Sciatic nerve (tissue), 2 donors: ENCODE measurements around the gene RGCC. TPM values are rescaled to one million over a fixed set of nuclear protein-coding genes. Genes with fewer than 3 reads are reported as not detected.
"Not testable (repeated sequence)": the region's sequence is repeated elsewhere in the genome, so short reads cannot be mapped to it uniquely, and the experiment has no call there.

Experiments used
- ATAC-seq: fragments of 200-7000 bp; cut with Tn5 transposase; one replicate; pipeline ENCODE4 v1.9.1; 2020; ENCODE audit warnings: mild to moderate bottlenecking, moderate library complexity
- DNase-seq: peaks from one replicate; pipeline ENCODE4 v3.0.0-alpha.2; 2020; ENCODE audit warnings: low spot score
- intact Hi-C: fragments of 100-400 bp; cut with DNase I; formaldehyde crosslinking; loops from one replicate; pipeline ENCODE4 v1.14.2; 2022
- total RNA-seq: library from RNA; stranded (reverse); fragmentation: NEBNext Ultra II Directional; extraction: Animal tissue kit (Norgen Biotek cat#: 25700); gene quantifications from one replicate; pipeline ENCODE4 v1.2.1, GENCODE V29; 2021
- donor health status: DM: no; HTN: no; CAD: no.
- donor health status: DM: no; HTN: no; CAD: no.

The RGCC gene
- total RNA-seq, result 138 TPM

- intact Hi-C loops, result loop anchor here (10.0 kb wide), 1 partner anchor 188 kb away; no protein-coding TSS in a partner anchor
- ATAC-seq (peak; percentile 82), DNase-seq (peak; percentile 88)
Observed at GRCh38 chr13:41456768-41457588, at the start of gene RGCC. RGCC (plus strand) TSS chr13:41457550; CDS start chr13:41457708, 158 bp downstream.

- intact Hi-C loops, result no loop called here
- ATAC-seq (no peak), DNase-seq (no peak)
Observed at GRCh38 chr13:41408121-41408520, 49.2 kb upstream of the RGCC start.

GRCh38 chr13:41408746-41409145 is 48.6 kb upstream of the RGCC start:
- intact Hi-C loops, result no loop called here
- ATAC-seq (no peak), DNase-seq (no peak)

- ATAC-seq, result no peak
- no peak for DNase-seq
- intact Hi-C loops, result no loop called here
Observed at GRCh38 chr13:41409611-41410010, 47.7 kb upstream of the RGCC start.

- ATAC-seq (no peak), DNase-seq (no peak)
- intact Hi-C loops, result no loop called here
Observed at GRCh38 chr13:41411060-41411459, 46.3 kb upstream of the RGCC start.

GRCh38 chr13:41411522-41411921 is 45.8 kb upstream of the RGCC start:
- intact Hi-C loops, result no loop called here
- ATAC-seq, result peak; percentile 87
- DNase-seq, result no peak

- intact Hi-C loops, result loop anchor here (2.0 kb wide), 1 partner anchor 45 kb away; no protein-coding TSS in a partner anchor
- ATAC-seq, result no peak
- no peak for DNase-seq
Observed at GRCh38 chr13:41413872-41414271, 43.5 kb upstream of the RGCC start.

GRCh38 chr13:41416276-41416675 is 41.1 kb upstream of the RGCC start:
- ATAC-seq (no peak), DNase-seq (no peak)
- intact Hi-C loops, result no loop called here

- ATAC-seq (no peak), DNase-seq (no peak)
- intact Hi-C loops, result no loop called here
Observed at GRCh38 chr13:41418027-41418426, 39.3 kb upstream of the RGCC start.

GRCh38 chr13:41418731-41419130 is 38.6 kb upstream of the RGCC start:
- intact Hi-C loops, result no loop called here
- no peak for DNase-seq
- no peak for ATAC-seq

GRCh38 chr13:41419206-41419605 is 38.1 kb upstream of the RGCC start:
- DNase-seq (no peak), ATAC-seq (no peak)
- intact Hi-C loops, result no loop called here

GRCh38 chr13:41420146-41420545 is 37.2 kb upstream of the RGCC start:
- DNase-seq (no peak), ATAC-seq (no peak)
- intact Hi-C loops, result no loop called here

- ATAC-seq, intact Hi-C loops, DNase-seq: not testable (repeated sequence)
Observed at GRCh38 chr13:41421330-41421729, 36.0 kb upstream of the RGCC start.

GRCh38 chr13:41421983-41422382 is 35.4 kb upstream of the RGCC start:
- ATAC-seq, DNase-seq, intact Hi-C loops: not testable (repeated sequence)

GRCh38 chr13:41423259-41423658 is 34.1 kb upstream of the RGCC start:
- intact Hi-C loops, DNase-seq, ATAC-seq: not testable (repeated sequence)

GRCh38 chr13:41424675-41425074 is 32.7 kb upstream of the RGCC start:
- intact Hi-C loops, ATAC-seq, DNase-seq: not testable (repeated sequence)

- DNase-seq (no peak), ATAC-seq (no peak)
- intact Hi-C loops, result no loop called here
Observed at GRCh38 chr13:41426047-41426446, 31.3 kb upstream of the RGCC start.

- no peak for ATAC-seq
- DNase-seq, result no peak
- intact Hi-C loops, result no loop called here
Observed at GRCh38 chr13:41427666-41428065, 29.7 kb upstream of the RGCC start.

- DNase-seq (no peak), ATAC-seq (peak; percentile 79)
- intact Hi-C loops, result no loop called here
Observed at GRCh38 chr13:41428155-41428554, 29.2 kb upstream of the RGCC start.

- intact Hi-C loops, ATAC-seq, DNase-seq: not testable (repeated sequence)
Observed at GRCh38 chr13:41434030-41434429, 23.3 kb upstream of the RGCC start.
